ENCODE measurements around the gene GPS1. TPM values are rescaled to one million over a fixed set of nuclear protein-coding genes. Genes with fewer than 3 reads are reported as not detected.
A peak's percentile ranks its signal among the peaks of the same experiment; 100 is the strongest.

GPS1 gene
- polyA plus RNA-seq, 1 experiment: 131 TPM

DNA sequence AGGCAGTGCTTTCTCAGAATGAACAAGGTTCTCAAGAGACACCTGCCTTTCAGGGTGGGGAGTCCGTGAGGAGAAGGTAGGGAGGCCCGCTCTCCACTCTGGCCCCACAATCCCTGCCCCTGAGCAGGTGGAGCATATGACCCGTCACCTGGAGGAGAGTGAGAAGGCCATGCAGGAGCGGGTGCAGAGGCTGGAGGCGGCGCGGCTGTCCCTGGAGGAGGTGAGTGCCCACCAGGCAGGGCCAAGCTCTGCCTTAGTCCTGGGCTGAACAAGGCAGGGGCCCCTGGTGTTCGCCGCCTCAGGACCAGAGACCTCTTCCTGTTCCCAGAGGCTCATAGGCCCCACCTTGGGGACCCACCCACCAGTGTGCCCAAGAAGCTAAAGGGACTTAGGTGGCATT lies 22.7 kb upstream of the GPS1 start:
- POLR2A ChIA-PET: no interaction called here
- Histone ChIP-seq H3K27me3 (ENCODE audit: control insufficient read depth, insufficient read depth, low read length) (no peaks in the 10 kb centered on the region), H3K36me3 (ENCODE audit: control insufficient read depth, insufficient read depth, low read length) (peaks cover 4% of the 10 kb centered on the region), H3K4me3 (ENCODE audit: low read depth, low read length) (no peak overlapping the region)
- TF ChIP-seq, protein P1, sequence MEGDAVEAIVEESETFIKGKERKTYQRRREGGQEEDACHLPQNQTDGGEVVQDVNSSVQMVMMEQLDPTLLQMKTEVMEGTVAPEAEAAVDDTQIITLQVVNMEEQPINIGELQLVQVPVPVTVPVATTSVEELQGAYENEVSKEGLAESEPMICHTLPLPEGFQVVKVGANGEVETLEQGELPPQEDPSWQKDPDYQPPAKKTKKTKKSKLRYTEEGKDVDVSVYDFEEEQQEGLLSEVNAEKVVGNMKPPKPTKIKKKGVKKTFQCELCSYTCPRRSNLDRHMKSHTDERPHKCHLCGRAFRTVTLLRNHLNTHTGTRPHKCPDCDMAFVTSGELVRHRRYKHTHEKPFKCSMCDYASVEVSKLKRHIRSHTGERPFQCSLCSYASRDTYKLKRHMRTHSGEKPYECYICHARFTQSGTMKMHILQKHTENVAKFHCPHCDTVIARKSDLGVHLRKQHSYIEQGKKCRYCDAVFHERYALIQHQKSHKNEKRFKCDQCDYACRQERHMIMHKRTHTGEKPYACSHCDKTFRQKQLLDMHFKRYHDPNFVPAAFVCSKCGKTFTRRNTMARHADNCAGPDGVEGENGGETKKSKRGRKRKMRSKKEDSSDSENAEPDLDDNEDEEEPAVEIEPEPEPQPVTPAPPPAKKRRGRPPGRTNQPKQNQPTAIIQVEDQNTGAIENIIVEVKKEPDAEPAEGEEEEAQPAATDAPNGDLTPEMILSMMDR (IDR thresholded peaks at IDR 0.05; ENCODE audit: insufficient read depth, low read depth, low read length): no peak
- no peak for DNase-seq (ENCODE audit: low read depth)
- CTCF ChIA-PET: interaction anchor here (0.6 to 4.8 kb wide), 8 partner anchors 8 to 133 kb away, joined by 3 to 101 read pairs (median 10); partner anchors contain the start of genes CENPX, DCXR and NOTUM

DNA sequence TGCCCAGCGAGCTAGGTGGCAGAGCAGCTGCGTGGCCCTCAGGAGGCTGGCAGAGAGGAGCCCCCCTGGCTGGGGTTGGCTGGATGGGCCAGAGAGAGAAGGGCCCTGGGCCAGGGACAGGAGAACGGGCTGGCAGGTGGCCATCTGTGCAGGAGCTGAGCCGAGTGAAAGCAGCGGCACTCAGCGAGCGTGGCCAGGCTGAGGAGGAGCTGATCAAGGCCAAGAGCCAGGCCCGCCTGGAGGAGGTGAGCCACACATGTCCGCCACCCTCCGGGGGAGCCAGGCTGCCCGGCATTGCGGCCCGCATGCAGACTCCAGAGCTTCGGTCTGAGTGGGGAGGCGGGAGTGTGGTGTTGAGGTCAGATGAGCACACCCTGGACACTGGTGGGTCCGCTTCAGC lies 22.3 kb upstream of the GPS1 start:
- POLR2A ChIA-PET: no interaction called here
- CTCF ChIA-PET: interaction anchor here (0.6 to 4.8 kb wide), 13 partner anchors 8 to 213 kb away, joined by 3 to 101 read pairs (median 7); partner anchors contain the start of genes CENPX, DCXR, GPS1 and NOTUM
- TF ChIP-seq, protein P1 (IDR thresholded peaks at IDR 0.05; ENCODE audit: insufficient read depth, low read depth, low read length): no peak
- H3K27me3 ChIP-seq (ENCODE audit: control insufficient read depth, insufficient read depth, low read length): no peaks in the 10 kb centered on the region
- no peak overlapping the region for H3K4me3 ChIP-seq (ENCODE audit: low read depth, low read length)
- H3K36me3 ChIP-seq (ENCODE audit: control insufficient read depth, insufficient read depth, low read length): peaks cover 4% of the 10 kb centered on the region
- no peak for DNase-seq (ENCODE audit: low read depth)

DNA sequence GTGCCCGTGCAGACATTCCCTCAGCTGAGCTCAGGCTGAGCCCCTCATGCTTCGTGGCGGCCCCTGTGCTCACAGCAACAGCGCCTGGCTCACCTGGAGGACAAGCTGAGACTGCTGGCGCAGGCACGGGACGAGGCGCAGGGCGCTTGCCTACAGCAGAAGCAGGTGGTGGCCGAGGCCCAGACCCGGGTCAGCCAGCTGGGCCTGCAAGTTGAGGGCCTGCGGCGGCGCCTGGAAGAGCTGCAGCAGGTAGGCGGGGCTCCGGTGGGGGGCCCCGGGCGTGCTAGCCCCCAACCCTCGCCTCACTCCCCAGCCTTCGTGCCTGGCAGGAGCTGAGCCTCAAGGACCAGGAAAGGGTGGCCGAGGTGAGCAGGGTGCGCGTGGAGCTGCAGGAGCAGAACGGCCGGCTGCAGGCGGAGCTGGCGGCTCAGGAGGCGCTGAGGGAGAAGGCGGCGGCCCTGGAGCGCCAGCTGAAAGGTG lies 21.7 kb upstream of the GPS1 start:
- Histone ChIP-seq H3K4me3 (ENCODE audit: low read depth, low read length) (no peak overlapping the region), H3K36me3 (ENCODE audit: control insufficient read depth, insufficient read depth, low read length) (peaks cover 4% of the 10 kb centered on the region), H3K27me3 (ENCODE audit: control insufficient read depth, insufficient read depth, low read length) (no peaks in the 10 kb centered on the region)
- CTCF ChIA-PET: interaction anchor here (0.5 to 4.8 kb wide), 37 partner anchors 9 to 387 kb away, joined by 3 to 101 read pairs (median 6); partner anchors contain the start of genes CENPX, GPS1, NOTUM and RFNG
- TF ChIP-seq, protein P1 (IDR thresholded peaks at IDR 0.05; ENCODE audit: insufficient read depth, low read depth, low read length): no peak
- DNase-seq (ENCODE audit: low read depth): no peak
- POLR2A ChIA-PET: interaction anchor here (0.6 to 0.9 kb wide), 2 partner anchors 135 to 199 kb away, joined by 4 read pairs; partner anchors contain the start of gene SLC16A3

DNA sequence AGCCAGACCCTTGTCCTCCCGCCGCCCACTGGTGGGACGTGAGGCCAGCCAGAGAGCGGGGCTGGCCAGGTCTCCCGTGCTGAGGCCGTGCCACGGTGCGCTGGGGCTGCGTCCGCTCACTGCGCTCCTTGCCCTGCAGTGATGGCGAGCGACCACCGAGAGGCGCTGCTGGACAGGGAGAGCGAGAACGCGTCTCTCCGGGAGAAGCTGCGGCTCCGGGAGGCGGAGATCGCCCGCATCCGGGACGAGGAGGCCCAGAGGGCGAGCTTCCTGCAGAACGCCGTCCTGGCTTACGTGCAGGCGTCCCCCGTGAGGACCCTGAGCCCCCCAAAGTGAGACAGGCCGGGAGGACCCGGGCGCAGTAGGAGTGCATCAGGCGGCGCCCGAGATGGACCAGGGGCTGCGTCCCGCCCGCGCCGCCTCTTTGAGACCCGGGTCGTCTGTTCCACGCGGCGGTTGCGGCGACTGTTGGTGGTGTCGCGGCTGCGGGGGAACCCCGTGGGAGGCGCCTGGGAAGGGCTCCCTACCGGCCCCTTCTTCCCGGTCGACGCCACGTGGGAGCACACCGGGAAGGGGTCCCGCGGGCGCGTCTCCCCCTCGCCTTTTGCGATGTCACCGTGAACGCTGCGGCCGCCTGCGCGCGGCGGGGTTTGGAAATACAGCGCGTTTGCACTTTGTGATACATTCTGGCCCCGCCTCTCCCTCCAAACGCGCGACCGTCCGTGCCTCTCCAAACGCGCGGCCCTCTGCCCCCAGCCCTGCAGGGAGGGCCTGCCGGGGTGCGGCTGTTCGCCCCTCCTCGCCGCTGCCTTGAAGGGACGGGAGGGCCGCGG lies 21.0 kb upstream of the GPS1 start:
- ChIA-PET POLR2A (interaction anchor here (0.6 to 0.9 kb wide), 2 partner anchors 135 to 199 kb away, joined by 4 read pairs; partner anchors contain the start of gene SLC16A3), CTCF (interaction anchor here (0.6 to 4.8 kb wide), 50 partner anchors 8 to 522 kb away, joined by 3 to 101 read pairs (median 4); partner anchors contain the start of genes CENPX, GPS1, NOTUM and RFNG)
- TF ChIP-seq, protein P1 (IDR thresholded peaks at IDR 0.05; ENCODE audit: insufficient read depth, low read depth, low read length): peak; percentile 91
- Histone ChIP-seq H3K4me3 (ENCODE audit: low read depth, low read length) (peak overlapping the region; percentile 47), H3K36me3 (ENCODE audit: control insufficient read depth, insufficient read depth, low read length) (peaks cover 4% of the 10 kb centered on the region), H3K27me3 (ENCODE audit: control insufficient read depth, insufficient read depth, low read length) (no peaks in the 10 kb centered on the region)
- no peak for DNase-seq (ENCODE audit: low read depth)

DNA sequence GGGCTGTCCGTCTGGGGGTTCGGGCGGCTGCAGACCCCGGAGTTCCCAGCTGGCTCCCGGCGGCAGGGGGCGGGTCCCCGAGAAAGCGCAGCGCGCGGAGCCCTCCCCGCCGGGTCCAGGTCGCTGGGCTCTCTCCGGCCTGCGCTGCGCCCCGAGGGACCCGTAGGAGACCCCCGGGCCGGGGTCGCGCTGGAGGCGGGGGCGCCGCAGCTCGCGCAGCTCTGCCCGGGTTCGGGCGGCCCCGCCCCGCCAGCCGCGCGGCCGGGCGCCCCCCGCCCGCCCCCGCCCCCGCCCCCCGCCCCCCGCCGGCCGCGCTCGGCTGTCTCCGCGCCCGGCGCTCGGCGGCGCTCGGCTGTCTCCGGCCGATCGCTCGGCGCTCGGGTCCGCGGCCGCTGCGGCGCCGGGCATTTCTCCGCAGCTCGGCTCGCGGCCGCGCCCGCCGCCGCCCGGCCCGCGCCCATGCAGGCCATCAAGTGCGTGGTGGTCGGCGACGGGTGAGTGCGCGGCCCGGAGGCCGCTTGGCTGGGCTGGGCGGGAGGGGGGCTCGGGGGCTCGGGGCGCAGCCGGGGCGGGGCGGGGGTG lies 20.3 kb upstream of the GPS1 start, which contains the start of gene RAC3:
RAC3 (plus strand) TSS at position 376 of the 582 bp plus-strand sequence; CDS start at position 460, 84 bp downstream.
- Histone ChIP-seq H3K36me3 (ENCODE audit: control insufficient read depth, insufficient read depth, low read length) (peaks cover 4% of the 10 kb centered on the region), H3K27me3 (ENCODE audit: control insufficient read depth, insufficient read depth, low read length) (no peaks in the 10 kb centered on the region), H3K4me3 (ENCODE audit: low read depth, low read length) (peak within 1 kb of the TSS; percentile 47)
- no peak for DNase-seq (ENCODE audit: low read depth)
- CTCF ChIA-PET: interaction anchor here (0.6 to 4.8 kb wide), 13 partner anchors 11 to 313 kb away, joined by 3 to 101 read pairs (median 6); partner anchors contain the start of genes CENPX, GPS1, NOTUM and RFNG
- TF ChIP-seq, protein P1 (IDR thresholded peaks at IDR 0.05; ENCODE audit: insufficient read depth, low read depth, low read length): no peak
- POLR2A ChIA-PET: no interaction called here

All from BJ (cell line).